ENCODE measurements around the gene TBC1D22A. TPM values are rescaled to one million over a fixed set of nuclear protein-coding genes. Genes with fewer than 3 reads are reported as not detected.

Gene TBC1D22A
- total and polyA plus RNA-seq, 9 of the 15 experiments (the other 6 are each of a cell fraction or from before 2014, with no cell fraction given), result 0.20 to 11.5 (median 5.2) TPM

GRCh38 chr22:46875089-46875488 lies 112.6 kb downstream of the TBC1D22A start (continued):
- no peak for TF ChIP-seq CUX1 (CRISPR knock-in tag; IDR thresholded peaks at IDR 0.05)
- TF ChIP-seq WHSC1 (IDR thresholded peaks at IDR 0.05; ENCODE audit: low read length), result no peak
- no peak for TF ChIP-seq TFE3 (CRISPR knock-in tag; IDR thresholded peaks at IDR 0.05)
- no peak for TF ChIP-seq ZNF436 (CRISPR knock-in tag; IDR thresholded peaks at IDR 0.05)
- TF ChIP-seq POLR2AphosphoS2 (IDR thresholded peaks at IDR 0.05; ENCODE audit: low read length), result no peak
- TF ChIP-seq ZNF121 (CRISPR knock-in tag; conservative IDR thresholded peaks at IDR 0.05), result no peak
- TF ChIP-seq ZBTB12 (CRISPR knock-in tag; IDR thresholded peaks at IDR 0.05), result no peak

Measured in K562 (cell line).